ENCODE results near the gene RABGAP1. TPM values are rescaled to one million over a fixed set of nuclear protein-coding genes. Genes with fewer than 3 reads are reported as not detected.
A peak's percentile ranks its signal among the peaks of the same experiment; 100 is the strongest.

Gene RABGAP1
- total and polyA plus RNA-seq, 4 donors = 30.8 to 100 (median 69.7) TPM

DNA sequence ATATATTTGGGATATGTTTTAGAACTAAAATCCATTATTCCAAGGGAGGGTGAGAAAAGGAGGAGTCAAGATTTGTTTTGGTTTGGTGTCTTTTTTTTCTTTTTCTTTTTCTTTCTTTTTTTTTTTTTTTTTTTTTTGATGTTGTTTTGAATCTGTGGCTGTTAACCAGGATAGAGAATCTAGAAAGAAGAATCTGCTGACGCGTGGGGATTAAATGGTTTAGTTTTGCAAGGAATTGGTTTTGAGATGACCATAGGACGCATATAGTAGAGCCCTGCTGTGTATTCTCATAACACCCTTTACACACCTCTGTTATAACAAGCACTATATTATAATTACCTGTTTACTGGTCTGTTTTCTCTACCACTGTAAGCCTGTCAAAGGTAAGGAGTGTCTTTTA lies 9.4 kb downstream of the RABGAP1 start:
- intact Hi-C loops (cut with DNase I) = no loop called here
- no peaks in the 10 kb centered on the region for H3K9me3 ChIP-seq (ENCODE audit: control insufficient read depth, low read length)
- ATAC-seq (ENCODE audit: low FRiP score) = no peak
- H3K36me3 ChIP-seq (ENCODE audit: control insufficient read depth in 1 of 2, insufficient read depth in 2 of 2, low read length in 1 of 2) = no peaks in the 10 kb centered on the region
- peaks cover 1 to 4% of the 10 kb centered on the region in 2 donors for H3K4me1 ChIP-seq (ENCODE audit: control insufficient read depth in 1 of 2, insufficient read depth in 2 of 2, low read length in 2 of 2)
- no peaks in the 10 kb centered on the region for H3K27me3 ChIP-seq (ENCODE audit: control insufficient read depth in 1 of 2, insufficient read depth in 2 of 2, low read length in 1 of 2)
- 85 to 87% methylated on average over 3 of the region's 3 CpGs for WGBS, 2 donors
- H3K4me3 ChIP-seq (ENCODE audit: low read length in 2 of 2) = no peak overlapping the region
- no peak for DNase-seq
- no peak overlapping the region for H3K27ac ChIP-seq (ENCODE audit: low read depth in 1 of 2, low read length in 2 of 2)

DNA sequence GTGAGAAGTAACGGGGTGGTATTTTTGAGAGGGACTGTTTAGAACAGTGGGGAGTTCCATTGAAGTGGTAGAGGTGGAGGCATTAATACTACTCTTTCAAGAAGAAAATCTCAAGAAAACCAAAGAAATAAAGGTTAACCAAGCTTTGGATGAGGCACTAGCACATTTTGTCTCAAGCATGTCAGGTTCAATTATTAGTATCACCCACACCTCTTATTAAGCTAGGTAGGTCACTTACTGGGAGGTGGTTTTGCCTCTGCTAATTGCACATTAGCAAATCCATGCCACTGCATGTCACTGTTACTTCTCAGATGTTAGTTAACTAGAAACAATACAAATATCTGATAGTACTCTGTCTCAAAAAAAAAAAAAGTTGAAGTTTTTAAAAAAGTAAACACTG lies 10.2 kb downstream of the RABGAP1 start:
- H3K27ac ChIP-seq (ENCODE audit: low read depth in 1 of 2, low read length in 2 of 2) = no peak overlapping the region
- 90 to 93% methylated on average over 1 of the region's 1 CpG for WGBS, 2 donors
- DNase-seq = no peak
- H3K36me3 ChIP-seq (ENCODE audit: control insufficient read depth in 1 of 2, insufficient read depth in 2 of 2, low read length in 1 of 2) = no peaks in the 10 kb centered on the region
- ATAC-seq (ENCODE audit: low FRiP score) = no peak
- no peaks in the 10 kb centered on the region for H3K27me3 ChIP-seq (ENCODE audit: control insufficient read depth in 1 of 2, insufficient read depth in 2 of 2, low read length in 1 of 2)
- H3K9me3 ChIP-seq (ENCODE audit: control insufficient read depth, low read length) = no peaks in the 10 kb centered on the region
- H3K4me3 ChIP-seq (ENCODE audit: low read length in 2 of 2) = no peak overlapping the region
- H3K4me1 ChIP-seq (ENCODE audit: control insufficient read depth in 1 of 2, insufficient read depth in 2 of 2, low read length in 2 of 2) = peaks cover 1 to 4% of the 10 kb centered on the region in 2 donors
- intact Hi-C loops (cut with DNase I) = no loop called here

DNA sequence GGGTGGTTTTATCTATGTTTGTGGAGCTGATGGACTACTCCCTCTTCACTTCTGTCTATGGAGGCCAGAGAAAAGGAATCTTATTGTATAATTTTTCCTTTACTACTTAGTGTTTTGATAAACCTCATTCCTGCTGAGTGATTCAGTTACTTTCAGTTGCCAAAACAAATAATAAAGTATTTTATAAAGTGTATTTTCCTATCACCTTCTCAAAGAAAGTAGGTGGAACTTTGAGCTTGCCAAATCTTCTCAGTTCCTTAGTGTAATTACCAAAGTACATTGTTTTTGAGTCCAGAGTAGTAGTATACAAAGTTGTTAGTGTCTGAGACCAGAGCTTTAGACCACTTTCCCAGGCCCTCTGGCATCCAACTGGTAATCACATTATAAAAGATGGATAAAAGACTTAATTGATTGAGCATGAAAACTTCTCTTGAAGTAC lies 13.5 kb downstream of the RABGAP1 start:
- DNase-seq = no peak
- no peaks in the 10 kb centered on the region for H3K9me3 ChIP-seq (ENCODE audit: control insufficient read depth, low read length)
- ATAC-seq (ENCODE audit: low FRiP score) = no peak
- H3K4me1 ChIP-seq (ENCODE audit: control insufficient read depth in 1 of 2, insufficient read depth in 2 of 2, low read length in 2 of 2) = peaks cover 1 to 4% of the 10 kb centered on the region in 2 donors
- intact Hi-C loops (cut with DNase I) = no loop called here
- H3K4me3 ChIP-seq (ENCODE audit: low read length in 2 of 2) = no peak overlapping the region
- H3K27me3 ChIP-seq (ENCODE audit: control insufficient read depth in 1 of 2, insufficient read depth in 2 of 2, low read length in 1 of 2) = no peaks in the 10 kb centered on the region
- H3K27ac ChIP-seq (ENCODE audit: low read depth in 1 of 2, low read length in 2 of 2) = peak overlapping the region in 1 of 2 donors; percentile 43
- no peaks in the 10 kb centered on the region for H3K36me3 ChIP-seq (ENCODE audit: control insufficient read depth in 1 of 2, insufficient read depth in 2 of 2, low read length in 1 of 2)

DNA sequence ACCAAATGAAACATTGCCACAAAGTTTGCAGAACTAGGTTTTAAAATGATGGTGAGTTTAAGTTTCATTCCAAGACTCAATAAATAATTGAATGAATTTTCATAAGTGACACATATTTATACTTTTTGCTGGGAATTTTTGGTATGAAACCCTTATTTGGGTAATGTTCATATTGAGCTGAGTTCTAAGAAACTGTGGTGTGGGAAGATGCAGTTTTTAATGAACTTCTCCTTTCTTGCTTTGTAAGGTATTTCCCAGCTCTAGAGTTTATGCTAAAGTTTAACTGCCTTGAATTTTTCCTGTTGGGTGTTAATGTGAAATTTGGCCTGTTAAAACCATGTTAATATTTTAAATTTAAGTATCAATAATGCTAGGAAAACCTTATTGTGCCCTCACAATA lies 15.1 kb downstream of the RABGAP1 start:
- ATAC-seq (ENCODE audit: low FRiP score) (no peak), DNase-seq (no peak)
- peaks cover 0 to 2% of the 10 kb centered on the region in 2 donors for H3K36me3 ChIP-seq (ENCODE audit: control insufficient read depth in 1 of 2, insufficient read depth in 2 of 2, low read length in 1 of 2)
- H3K9me3 ChIP-seq (ENCODE audit: control insufficient read depth, low read length) = no peaks in the 10 kb centered on the region
- intact Hi-C loops (cut with DNase I) = no loop called here
- no peak overlapping the region for H3K27ac ChIP-seq (ENCODE audit: low read depth in 1 of 2, low read length in 2 of 2)
- no peaks in the 10 kb centered on the region for H3K27me3 ChIP-seq (ENCODE audit: control insufficient read depth in 1 of 2, insufficient read depth in 2 of 2, low read length in 1 of 2)
- H3K4me1 ChIP-seq (ENCODE audit: control insufficient read depth in 1 of 2, insufficient read depth in 2 of 2, low read length in 2 of 2) = peaks cover 1 to 4% of the 10 kb centered on the region in 2 donors
- H3K4me3 ChIP-seq (ENCODE audit: low read length in 2 of 2) = no peak overlapping the region

DNA sequence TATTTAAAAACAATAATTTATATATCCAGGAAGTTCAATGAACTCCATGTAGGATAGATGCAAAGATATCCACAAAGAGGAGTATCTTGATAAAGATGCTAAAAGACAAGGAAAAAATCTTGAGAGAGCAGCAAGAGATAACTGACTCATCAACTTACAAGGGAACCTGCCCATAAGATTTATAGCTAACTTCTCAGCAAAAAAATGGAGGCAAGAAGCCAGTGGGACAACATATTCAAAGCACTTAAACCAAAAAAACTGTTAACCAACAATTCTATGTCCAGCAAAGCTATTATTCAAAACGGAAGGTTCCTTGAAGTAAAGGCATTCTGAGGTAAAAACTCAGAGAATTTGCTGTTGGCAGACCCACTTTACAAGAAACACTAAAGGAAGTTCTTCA lies 20.3 kb downstream of the RABGAP1 start:
- no peaks in the 10 kb centered on the region for H3K27me3 ChIP-seq (ENCODE audit: control insufficient read depth in 1 of 2, insufficient read depth in 2 of 2, low read length in 1 of 2)
- H3K9me3 ChIP-seq (ENCODE audit: control insufficient read depth, low read length) = no peaks in the 10 kb centered on the region
- H3K4me3 ChIP-seq (ENCODE audit: low read length in 2 of 2) = no peak overlapping the region
- intact Hi-C loops (cut with DNase I) = no loop called here
- ATAC-seq (ENCODE audit: low FRiP score) = no peak
- no peak overlapping the region for H3K27ac ChIP-seq (ENCODE audit: low read depth in 1 of 2, low read length in 2 of 2)
- no peak for DNase-seq
- WGBS, 2 donors = 67 to 76% methylated on average over 1 of the region's 1 CpG
- no peaks in the 10 kb centered on the region for H3K4me1 ChIP-seq (ENCODE audit: control insufficient read depth in 1 of 2, insufficient read depth in 2 of 2, low read length in 2 of 2)
- H3K36me3 ChIP-seq (ENCODE audit: control insufficient read depth in 1 of 2, insufficient read depth in 2 of 2, low read length in 1 of 2) = peaks cover 0 to 2% of the 10 kb centered on the region in 2 donors

DNA sequence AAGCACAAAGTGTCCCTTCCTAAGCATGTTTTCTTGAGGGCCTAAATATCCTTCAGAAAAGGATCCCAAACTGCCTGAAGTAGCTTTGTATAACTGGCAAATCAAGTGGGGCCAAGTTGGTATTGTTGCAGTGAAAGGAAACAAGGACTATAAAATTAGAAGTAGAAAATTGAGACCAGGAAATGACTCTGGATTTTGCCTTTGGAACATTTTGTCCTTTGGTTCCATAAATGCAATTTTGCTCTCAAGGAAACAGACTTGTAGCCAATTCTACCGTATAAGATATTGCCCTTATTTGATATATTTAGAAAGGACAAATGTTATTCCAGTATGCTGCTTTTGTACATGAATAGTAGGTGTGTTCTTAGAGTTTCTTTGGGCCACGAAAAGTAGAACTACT lies 34.4 kb downstream of the RABGAP1 start:
- no peak for ATAC-seq (ENCODE audit: low FRiP score)
- DNase-seq = no peak
- intact Hi-C loops (cut with DNase I) = loop anchor here in 1 of 2 donors (10.0 kb wide), 1 partner anchor 60 kb away; the partner anchor contains the start of gene ZBTB6
- H3K4me3 ChIP-seq (ENCODE audit: low read length in 2 of 2) = no peak overlapping the region
- 5 to 15% methylated on average over 2 of the region's 2 CpGs for WGBS, 2 donors
- H3K36me3 ChIP-seq (ENCODE audit: control insufficient read depth in 1 of 2, insufficient read depth in 2 of 2, low read length in 1 of 2) = peaks cover 0 to under 1% of the 10 kb centered on the region in 2 donors
- peak overlapping the region in 1 of 2 donors; percentile 45 for H3K27ac ChIP-seq (ENCODE audit: low read depth in 1 of 2, low read length in 2 of 2)
- H3K4me1 ChIP-seq (ENCODE audit: control insufficient read depth in 1 of 2, insufficient read depth in 2 of 2, low read length in 2 of 2) = peaks cover 0 to 2% of the 10 kb centered on the region in 2 donors
- no peaks in the 10 kb centered on the region for H3K27me3 ChIP-seq (ENCODE audit: control insufficient read depth in 1 of 2, insufficient read depth in 2 of 2, low read length in 1 of 2)
- no peaks in the 10 kb centered on the region for H3K9me3 ChIP-seq (ENCODE audit: control insufficient read depth, low read length)

DNA sequence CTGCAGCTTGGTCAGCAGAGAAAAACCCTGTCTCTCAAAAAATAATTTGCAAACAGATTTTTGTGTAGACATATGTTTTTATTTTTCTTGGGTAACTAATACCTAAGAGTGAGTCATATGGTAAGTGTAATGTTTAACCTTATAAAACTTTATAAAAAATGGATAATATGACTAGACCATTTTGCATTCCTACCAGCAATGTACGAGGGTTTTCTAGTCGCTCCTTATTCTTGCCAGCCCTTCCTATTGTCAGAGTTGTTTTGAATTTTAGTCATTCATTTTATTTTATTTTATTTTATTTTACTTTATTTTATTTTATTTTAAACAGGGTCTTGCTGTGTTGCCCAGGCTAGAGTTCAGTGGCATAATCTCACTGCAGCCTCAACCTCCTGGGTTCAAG lies 37.8 kb downstream of the RABGAP1 start:
- Histone ChIP-seq H3K27me3 (ENCODE audit: control insufficient read depth in 1 of 2, insufficient read depth in 2 of 2, low read length in 1 of 2) (no peaks in the 10 kb centered on the region), H3K9me3 (ENCODE audit: control insufficient read depth, low read length) (no peaks in the 10 kb centered on the region), H3K4me1 (ENCODE audit: control insufficient read depth in 1 of 2, insufficient read depth in 2 of 2, low read length in 2 of 2) (peaks cover 0 to 4% of the 10 kb centered on the region in 2 donors), H3K4me3 (ENCODE audit: low read length in 2 of 2) (no peak overlapping the region), H3K27ac (ENCODE audit: low read depth in 1 of 2, low read length in 2 of 2) (no peak overlapping the region), H3K36me3 (ENCODE audit: control insufficient read depth in 1 of 2, insufficient read depth in 2 of 2, low read length in 1 of 2) (no peaks in the 10 kb centered on the region)
- WGBS, 2 donors = 29 to 52% methylated on average over 2 of the region's 2 CpGs
- ATAC-seq (ENCODE audit: low FRiP score) (no peak), DNase-seq (no peak)
- intact Hi-C loops (cut with DNase I) = loop anchor here in 1 of 2 donors (10.0 kb wide), 1 partner anchor 64 kb away; the partner anchor contains the start of gene ZBTB6

DNA sequence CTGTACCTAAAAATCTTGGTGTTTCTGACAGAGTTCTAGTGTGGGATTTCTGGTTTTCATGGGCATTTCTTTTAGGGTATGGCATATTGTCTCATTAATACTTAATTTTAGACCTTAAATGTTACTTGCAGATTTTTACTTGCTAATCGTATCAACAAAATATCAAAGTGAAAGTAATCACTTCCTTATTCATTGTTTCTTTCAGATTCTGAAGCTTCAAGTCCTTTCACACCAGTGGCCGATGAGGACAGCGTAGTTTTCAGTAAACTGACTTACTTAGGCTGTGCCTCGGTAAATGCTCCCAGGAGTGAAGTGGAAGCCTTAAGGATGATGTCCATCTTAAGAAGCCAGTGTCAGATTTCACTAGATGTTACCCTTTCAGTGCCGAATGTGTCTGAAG lies 45.2 kb downstream of the RABGAP1 start:
- no peak overlapping the region for H3K27ac ChIP-seq (ENCODE audit: low read depth in 1 of 2, low read length in 2 of 2)

DNA sequence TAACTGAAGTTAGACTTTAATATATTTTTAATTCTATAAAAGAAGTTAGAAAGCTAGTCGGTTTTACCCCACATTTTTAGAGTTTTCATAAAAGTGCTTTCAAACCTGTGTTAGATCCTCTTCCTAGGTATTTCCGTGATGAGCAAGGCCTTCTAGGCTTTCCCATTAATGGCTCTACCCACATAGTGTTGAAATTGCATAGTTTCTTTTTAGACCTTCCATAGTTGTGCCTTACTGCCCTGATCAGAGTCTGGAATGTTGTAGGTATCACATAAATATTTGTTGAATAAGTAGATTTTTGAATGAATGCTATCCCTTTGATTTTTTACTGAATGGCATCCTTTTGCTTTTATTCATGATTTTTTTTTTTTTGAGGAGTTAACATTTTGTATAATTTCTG lies 47.3 kb downstream of the RABGAP1 start:
- Histone ChIP-seq H3K27me3 (ENCODE audit: control insufficient read depth in 1 of 2, insufficient read depth in 2 of 2, low read length in 1 of 2) (no peaks in the 10 kb centered on the region), H3K36me3 (ENCODE audit: control insufficient read depth in 1 of 2, insufficient read depth in 2 of 2, low read length in 1 of 2) (peaks cover 0 to 3% of the 10 kb centered on the region in 2 donors), H3K4me1 (ENCODE audit: control insufficient read depth in 1 of 2, insufficient read depth in 2 of 2, low read length in 2 of 2) (peaks cover 0 to 1% of the 10 kb centered on the region in 2 donors), H3K27ac (ENCODE audit: low read depth in 1 of 2, low read length in 2 of 2) (no peak overlapping the region), H3K4me3 (ENCODE audit: low read length in 2 of 2) (no peak overlapping the region), H3K9me3 (ENCODE audit: control insufficient read depth, low read length) (no peaks in the 10 kb centered on the region)
- ATAC-seq (ENCODE audit: low FRiP score) (no peak), DNase-seq (no peak)
- 81 to 83% methylated on average over 2 of the region's 2 CpGs for WGBS, 2 donors
- intact Hi-C loops (cut with DNase I) = no loop called here

More for the DNA sequence above, 45.2 kb downstream of the RABGAP1 start:
- Histone ChIP-seq H3K36me3 (ENCODE audit: control insufficient read depth in 1 of 2, insufficient read depth in 2 of 2, low read length in 1 of 2) (peaks cover 0 to 3% of the 10 kb centered on the region in 2 donors), H3K9me3 (ENCODE audit: control insufficient read depth, low read length) (no peaks in the 10 kb centered on the region), H3K4me3 (ENCODE audit: low read length in 2 of 2) (no peak overlapping the region), H3K27me3 (ENCODE audit: control insufficient read depth in 1 of 2, insufficient read depth in 2 of 2, low read length in 1 of 2) (no peaks in the 10 kb centered on the region), H3K4me1 (ENCODE audit: control insufficient read depth in 1 of 2, insufficient read depth in 2 of 2, low read length in 2 of 2) (peaks cover 0 to 1% of the 10 kb centered on the region in 2 donors)
- WGBS, 2 donors = 58 to 60% methylated on average over 5 of the region's 5 CpGs
- ATAC-seq (ENCODE audit: low FRiP score) = no peak
- no peak for DNase-seq
- intact Hi-C loops (cut with DNase I) = no loop called here
